Upper lobe of right lung (tissue), 1 donor: ENCODE measurements around the gene MAPKAPK2. TPM values are rescaled to one million over a fixed set of nuclear protein-coding genes. Genes with fewer than 3 reads are reported as not detected.

ENCODE experiments used
- ATAC-seq: fragments of 200-7000 bp; cut with Tn5 transposase; one replicate; pipeline ENCODE4 v1.9.1; 2020; ENCODE audit warnings: mild to moderate bottlenecking, moderate library complexity
- DNase-seq: peaks from one replicate; pipeline ENCODE4 v3.0.0-alpha.2; 2020
- H3K27ac ChIP-seq: fragments of 200-600 bp; one replicate; pipeline ENCODE4 v1.8.0; 2022
- H3K27me3 ChIP-seq: fragments of 200-600 bp; one replicate; pipeline ENCODE4 v1.8.0; 2022; ENCODE audit warnings: mild to moderate bottlenecking
- H3K36me3 ChIP-seq: fragments of 200-600 bp; one replicate; pipeline ENCODE4 v1.8.0; 2022
- H3K4me1 ChIP-seq: fragments of 200-600 bp; one replicate; pipeline ENCODE4 v1.8.0; 2022
- H3K4me3 ChIP-seq: fragments of 200-600 bp; one replicate; pipeline ENCODE4 v1.8.0; 2022; ENCODE audit warnings: mild to moderate bottlenecking
- H3K9me3 ChIP-seq: fragments of 200-600 bp; one replicate; pipeline ENCODE4 v1.8.0; 2022
- intact Hi-C: fragments of 100-400 bp; cut with DNase I; formaldehyde crosslinking; loops from one replicate; pipeline ENCODE4 v1.11.0; 2022
- total RNA-seq: library from RNA; stranded (reverse); fragmentation: NEBNext Ultra II Directional; extraction: Animal tissue kit (Norgen Biotek cat#: 25700); gene quantifications from one replicate; pipeline ENCODE4 v1.2.1, GENCODE V29; 2021
- TF ChIP-seq, protein P1 (sequence below): fragments of 200-600 bp; IDR thresholded peaks from one replicate; pipeline ENCODE4 v1.8.0; 2022; ENCODE audit warnings: antibody characterized with exemption
- donor health status: DM: no; HTN: yes; CAD: no; lungs with severe emphysema.

Gene MAPKAPK2
- total RNA-seq, 1 donor from 2014 or later: 92.3 TPM

DNA sequence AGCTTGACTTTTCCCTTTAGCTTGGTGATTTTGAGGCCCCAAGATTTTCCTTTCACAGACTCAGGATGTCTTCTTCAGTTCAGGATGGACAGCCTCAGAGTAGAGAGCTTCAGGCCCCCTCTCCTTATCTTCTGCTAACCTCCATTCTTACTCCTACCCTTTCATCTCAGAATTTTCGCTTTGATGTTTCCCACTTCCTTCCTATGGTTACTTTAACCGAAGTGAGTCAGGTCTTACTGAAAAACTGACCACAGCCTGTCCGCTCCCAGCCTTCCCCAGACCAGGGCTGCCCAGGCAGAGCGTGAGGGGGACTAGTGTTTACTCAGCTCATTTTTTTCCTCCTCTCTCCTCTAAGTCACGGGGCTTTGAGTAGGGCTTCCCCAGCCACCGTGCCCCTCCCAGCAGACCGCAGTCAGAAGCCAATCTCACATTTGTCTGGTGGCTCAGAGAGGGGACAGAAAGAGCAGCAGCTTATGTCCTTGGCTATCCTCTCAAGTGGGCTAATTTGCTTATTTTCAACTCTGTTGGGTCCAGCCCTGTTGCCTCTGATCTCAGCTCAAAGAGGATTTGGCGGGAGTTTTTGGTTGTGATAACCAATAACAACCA is 81.6 kb downstream of the MAPKAPK2 start:
- DNase-seq: peak; percentile 82
- Histone ChIP-seq H3K36me3 (no peaks in the 10 kb centered on the region), H3K27me3 (no peaks in the 10 kb centered on the region), H3K9me3 (no peaks in the 10 kb centered on the region), H3K4me1 (peaks cover 11% of the 10 kb centered on the region), H3K27ac (no peak overlapping the region), H3K4me3 (no peak overlapping the region)
- ATAC-seq: peak; percentile 95
- TF ChIP-seq, protein P1, sequence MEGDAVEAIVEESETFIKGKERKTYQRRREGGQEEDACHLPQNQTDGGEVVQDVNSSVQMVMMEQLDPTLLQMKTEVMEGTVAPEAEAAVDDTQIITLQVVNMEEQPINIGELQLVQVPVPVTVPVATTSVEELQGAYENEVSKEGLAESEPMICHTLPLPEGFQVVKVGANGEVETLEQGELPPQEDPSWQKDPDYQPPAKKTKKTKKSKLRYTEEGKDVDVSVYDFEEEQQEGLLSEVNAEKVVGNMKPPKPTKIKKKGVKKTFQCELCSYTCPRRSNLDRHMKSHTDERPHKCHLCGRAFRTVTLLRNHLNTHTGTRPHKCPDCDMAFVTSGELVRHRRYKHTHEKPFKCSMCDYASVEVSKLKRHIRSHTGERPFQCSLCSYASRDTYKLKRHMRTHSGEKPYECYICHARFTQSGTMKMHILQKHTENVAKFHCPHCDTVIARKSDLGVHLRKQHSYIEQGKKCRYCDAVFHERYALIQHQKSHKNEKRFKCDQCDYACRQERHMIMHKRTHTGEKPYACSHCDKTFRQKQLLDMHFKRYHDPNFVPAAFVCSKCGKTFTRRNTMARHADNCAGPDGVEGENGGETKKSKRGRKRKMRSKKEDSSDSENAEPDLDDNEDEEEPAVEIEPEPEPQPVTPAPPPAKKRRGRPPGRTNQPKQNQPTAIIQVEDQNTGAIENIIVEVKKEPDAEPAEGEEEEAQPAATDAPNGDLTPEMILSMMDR: no peak
- intact Hi-C loops: no loop called here

GRCh38 chr1:206768472-206769303 is 84.0 kb downstream of the MAPKAPK2 start:
- Histone ChIP-seq H3K27ac (no peak overlapping the region), H3K4me1 (peaks cover 11% of the 10 kb centered on the region), H3K36me3 (no peaks in the 10 kb centered on the region), H3K27me3 (no peaks in the 10 kb centered on the region), H3K9me3 (no peaks in the 10 kb centered on the region), H3K4me3 (no peak overlapping the region)
- no peak for ATAC-seq
- TF ChIP-seq, protein P1: no peak
- DNase-seq: no peak
- intact Hi-C loops: no loop called here

GRCh38 chr1:206769304-206769731 is 84.6 kb downstream of the MAPKAPK2 start:
- Histone ChIP-seq H3K27ac (no peak overlapping the region), H3K36me3 (no peaks in the 10 kb centered on the region), H3K27me3 (no peaks in the 10 kb centered on the region), H3K4me1 (peaks cover 11% of the 10 kb centered on the region), H3K4me3 (no peak overlapping the region), H3K9me3 (no peaks in the 10 kb centered on the region)
- TF ChIP-seq, protein P1: no peak
- ATAC-seq (no peak), DNase-seq (no peak)
- intact Hi-C loops: no loop called here

- ATAC-seq (peak; percentile 65), DNase-seq (no peak)
- peaks cover 11% of the 10 kb centered on the region for H3K4me1 ChIP-seq
- H3K4me3 ChIP-seq: peak within 1 kb of the TSS; percentile 0
- TF ChIP-seq, protein P1: no peak
- no peaks in the 10 kb centered on the region for H3K36me3 ChIP-seq
- peak within 1 kb of the TSS; percentile 42 for H3K27ac ChIP-seq
- intact Hi-C loops: no loop called here
- no peaks in the 10 kb centered on the region for H3K27me3 ChIP-seq
- no peaks in the 10 kb centered on the region for H3K9me3 ChIP-seq
Measured at GRCh38 chr1:206770531-206771337, 86.0 kb downstream of the MAPKAPK2 start, which contains the start of gene IL19. IL19 (plus strand) TSS chr1:206770773; CDS start chr1:206836663, 65,890 bp downstream.

DNA sequence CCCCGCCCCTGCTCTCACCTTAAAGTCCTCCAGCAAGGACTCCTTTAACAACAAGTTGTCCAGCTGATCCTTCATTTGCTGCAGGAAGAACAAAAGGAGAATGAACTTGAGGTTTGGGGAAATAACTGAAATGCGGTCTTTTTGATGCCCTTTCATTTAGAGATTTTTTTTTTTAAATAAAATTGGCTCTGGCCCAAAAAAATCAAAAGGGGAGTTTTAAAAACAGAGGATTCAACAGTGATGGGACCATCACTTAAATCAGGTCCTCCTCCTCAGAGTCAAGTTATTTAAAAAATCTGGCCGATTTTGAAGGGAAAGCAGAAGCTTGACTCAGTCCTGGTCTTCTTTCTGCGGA is 86.6 kb downstream of the MAPKAPK2 start:
- H3K27me3 ChIP-seq: no peaks in the 10 kb centered on the region
- H3K27ac ChIP-seq: peak overlapping the region; percentile 42
- intact Hi-C loops: no loop called here
- H3K36me3 ChIP-seq: no peaks in the 10 kb centered on the region
- H3K9me3 ChIP-seq: no peaks in the 10 kb centered on the region
- no peak overlapping the region for H3K4me3 ChIP-seq
- peaks cover 6% of the 10 kb centered on the region for H3K4me1 ChIP-seq
- ATAC-seq (no peak), DNase-seq (no peak)
- TF ChIP-seq, protein P1: no peak
